BE2C (cell line): ENCODE results near the gene SLC52A1.

Experiments
- DNase-seq: peaks from one replicate; pipeline ENCODE4 v3.0.0-alpha.2; 2020
- H3K27me3 ChIP-seq: fragments of 250-450 bp; sonication (Bioruptor Pico); 2 replicates; pipeline ENCODE4 v1.5.1; 2020; ENCODE audit warnings: mild to moderate bottlenecking
- H3K36me3 ChIP-seq: fragments of 250-450 bp; sonication (Bioruptor Pico); 2 replicates; pipeline ENCODE4 v1.5.1; 2020; ENCODE audit warnings: mild to moderate bottlenecking
- H3K4me1 ChIP-seq: fragments of 250-450 bp; sonication (Bioruptor Pico); 2 replicates; pipeline ENCODE4 v1.5.1; 2020
- H3K4me3 ChIP-seq: 2 replicates; pipeline ENCODE4 v1.5.1; 2011; ENCODE audit warnings: low read depth, low read length
- H3K9me3 ChIP-seq: fragments of 250-450 bp; sonication (Bioruptor Pico); 2 replicates; pipeline ENCODE4 v1.5.1; 2020
- TF ChIP-seq, protein P1 (sequence below): IDR thresholded peaks from 2 replicates; pipeline ENCODE4 v1.5.1; 2012; ENCODE audit warnings: mild to moderate bottlenecking, low read depth, low read length

Gene SLC52A1

DNA sequence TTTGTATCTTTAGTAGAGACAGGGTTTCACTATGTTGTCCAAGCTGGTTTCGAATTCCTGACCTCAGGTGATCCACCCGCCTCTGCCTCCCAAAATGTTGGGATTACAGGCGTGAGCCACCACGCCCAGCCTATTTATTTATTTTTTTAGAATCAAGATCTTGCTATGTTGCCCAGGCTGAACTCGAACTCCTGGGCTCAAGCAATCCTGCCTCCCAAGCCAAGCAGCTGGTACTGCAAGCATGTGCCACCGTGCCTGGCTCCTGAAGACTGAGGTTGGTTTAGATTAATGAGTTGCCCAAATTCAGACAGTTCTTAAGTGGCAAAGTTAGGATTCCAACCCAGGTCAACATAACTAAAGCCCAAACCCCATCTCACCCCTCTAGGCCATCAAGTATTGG lies 7.9 kb downstream of the SLC52A1 start:
- Histone ChIP-seq H3K27me3 (no peaks in the 10 kb centered on the region), H3K4me1 (no peaks in the 10 kb centered on the region)
- TF ChIP-seq, protein P1, sequence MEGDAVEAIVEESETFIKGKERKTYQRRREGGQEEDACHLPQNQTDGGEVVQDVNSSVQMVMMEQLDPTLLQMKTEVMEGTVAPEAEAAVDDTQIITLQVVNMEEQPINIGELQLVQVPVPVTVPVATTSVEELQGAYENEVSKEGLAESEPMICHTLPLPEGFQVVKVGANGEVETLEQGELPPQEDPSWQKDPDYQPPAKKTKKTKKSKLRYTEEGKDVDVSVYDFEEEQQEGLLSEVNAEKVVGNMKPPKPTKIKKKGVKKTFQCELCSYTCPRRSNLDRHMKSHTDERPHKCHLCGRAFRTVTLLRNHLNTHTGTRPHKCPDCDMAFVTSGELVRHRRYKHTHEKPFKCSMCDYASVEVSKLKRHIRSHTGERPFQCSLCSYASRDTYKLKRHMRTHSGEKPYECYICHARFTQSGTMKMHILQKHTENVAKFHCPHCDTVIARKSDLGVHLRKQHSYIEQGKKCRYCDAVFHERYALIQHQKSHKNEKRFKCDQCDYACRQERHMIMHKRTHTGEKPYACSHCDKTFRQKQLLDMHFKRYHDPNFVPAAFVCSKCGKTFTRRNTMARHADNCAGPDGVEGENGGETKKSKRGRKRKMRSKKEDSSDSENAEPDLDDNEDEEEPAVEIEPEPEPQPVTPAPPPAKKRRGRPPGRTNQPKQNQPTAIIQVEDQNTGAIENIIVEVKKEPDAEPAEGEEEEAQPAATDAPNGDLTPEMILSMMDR: no peak

DNA sequence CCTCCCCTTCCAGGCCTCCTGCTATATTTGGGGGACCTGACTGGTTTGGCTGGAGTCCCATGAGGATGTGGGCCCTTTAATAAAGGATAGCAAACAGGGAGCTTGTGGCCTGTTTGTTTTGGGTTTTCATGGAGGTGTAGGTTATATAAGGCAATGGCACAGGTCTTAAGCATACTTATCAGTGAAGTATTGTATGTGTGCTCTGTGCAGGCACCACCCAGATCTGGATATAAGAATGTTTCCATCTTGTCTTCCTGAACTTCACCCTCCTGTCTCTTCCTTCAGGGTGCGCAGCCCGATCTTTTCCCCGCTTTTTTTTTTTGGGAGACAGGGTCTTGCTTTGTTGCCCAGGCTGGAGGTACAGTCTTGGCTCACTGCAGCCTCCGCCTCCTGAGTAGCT lies 10.6 kb downstream of the SLC52A1 start:
- TF ChIP-seq, protein P1: no peak
- DNase-seq: no peak
- H3K4me1 ChIP-seq: no peaks in the 10 kb centered on the region
- H3K27me3 ChIP-seq: no peaks in the 10 kb centered on the region
- H3K36me3 ChIP-seq: no peaks in the 10 kb centered on the region
- no peaks in the 10 kb centered on the region for H3K9me3 ChIP-seq
- H3K4me3 ChIP-seq: no peak overlapping the region

More for the DNA sequence above, 7.9 kb downstream of the SLC52A1 start:
- Histone ChIP-seq H3K36me3 (no peaks in the 10 kb centered on the region), H3K4me3 (no peak overlapping the region), H3K9me3 (no peaks in the 10 kb centered on the region)
- DNase-seq: no peak

DNA sequence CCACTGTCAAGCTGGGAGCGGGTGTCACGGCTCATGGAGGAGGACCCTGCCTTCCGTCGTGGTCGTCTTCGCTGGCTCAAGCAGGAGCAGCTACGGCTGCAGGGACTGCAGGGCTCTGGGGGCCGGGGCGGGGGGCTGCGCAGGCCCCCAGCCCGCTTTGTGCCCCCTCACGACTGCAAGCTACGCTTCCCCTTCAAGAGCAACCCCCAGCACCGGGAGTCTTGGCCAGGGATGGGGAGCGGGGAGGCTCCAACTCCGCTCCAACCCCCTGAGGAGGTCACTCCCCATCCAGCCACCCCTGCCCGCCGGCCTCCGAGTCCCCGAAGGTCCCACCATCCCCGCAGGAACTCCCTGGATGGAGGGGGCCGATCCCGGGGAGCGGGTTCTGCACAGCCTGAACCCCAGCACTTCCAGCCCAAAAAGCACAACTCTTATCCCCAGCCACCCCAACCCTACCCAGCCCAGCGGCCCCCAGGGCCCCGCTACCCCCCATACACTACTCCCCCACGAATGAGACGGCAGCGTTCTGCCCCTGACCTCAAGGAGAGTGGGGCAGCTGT lies 11.6 kb downstream of the SLC52A1 start:
- no peaks in the 10 kb centered on the region for H3K36me3 ChIP-seq
- no peaks in the 10 kb centered on the region for H3K27me3 ChIP-seq
- no peak overlapping the region for H3K4me3 ChIP-seq
- no peak for DNase-seq
- no peaks in the 10 kb centered on the region for H3K9me3 ChIP-seq
- TF ChIP-seq, protein P1: no peak
- H3K4me1 ChIP-seq: no peaks in the 10 kb centered on the region

DNA sequence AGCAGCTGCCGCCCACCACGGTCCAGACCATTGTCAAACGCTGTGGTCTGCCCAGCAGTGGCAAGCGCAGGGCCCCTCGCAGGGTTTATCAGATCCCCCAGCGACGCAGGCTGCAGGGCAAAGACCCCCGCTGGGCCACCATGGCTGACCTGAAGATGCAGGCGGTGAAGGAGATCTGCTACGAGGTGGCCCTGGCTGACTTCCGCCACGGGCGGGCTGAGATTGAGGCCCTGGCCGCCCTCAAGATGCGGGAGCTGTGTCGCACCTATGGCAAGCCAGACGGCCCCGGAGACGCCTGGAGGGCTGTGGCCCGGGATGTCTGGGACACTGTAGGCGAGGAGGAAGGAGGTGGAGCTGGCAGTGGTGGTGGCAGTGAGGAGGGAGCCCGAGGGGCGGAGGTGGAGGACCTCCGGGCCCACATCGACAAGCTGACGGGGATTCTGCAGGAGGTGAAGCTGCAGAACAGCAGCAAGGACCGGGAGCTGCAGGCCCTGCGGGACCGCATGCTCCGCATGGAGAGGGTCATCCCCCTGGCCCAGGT lies 13.0 kb downstream of the SLC52A1 start:
- DNase-seq: no peak
- Histone ChIP-seq H3K4me3 (no peak overlapping the region), H3K36me3 (no peaks in the 10 kb centered on the region), H3K9me3 (no peaks in the 10 kb centered on the region), H3K4me1 (no peaks in the 10 kb centered on the region), H3K27me3 (no peaks in the 10 kb centered on the region)
- TF ChIP-seq, protein P1: no peak

DNA sequence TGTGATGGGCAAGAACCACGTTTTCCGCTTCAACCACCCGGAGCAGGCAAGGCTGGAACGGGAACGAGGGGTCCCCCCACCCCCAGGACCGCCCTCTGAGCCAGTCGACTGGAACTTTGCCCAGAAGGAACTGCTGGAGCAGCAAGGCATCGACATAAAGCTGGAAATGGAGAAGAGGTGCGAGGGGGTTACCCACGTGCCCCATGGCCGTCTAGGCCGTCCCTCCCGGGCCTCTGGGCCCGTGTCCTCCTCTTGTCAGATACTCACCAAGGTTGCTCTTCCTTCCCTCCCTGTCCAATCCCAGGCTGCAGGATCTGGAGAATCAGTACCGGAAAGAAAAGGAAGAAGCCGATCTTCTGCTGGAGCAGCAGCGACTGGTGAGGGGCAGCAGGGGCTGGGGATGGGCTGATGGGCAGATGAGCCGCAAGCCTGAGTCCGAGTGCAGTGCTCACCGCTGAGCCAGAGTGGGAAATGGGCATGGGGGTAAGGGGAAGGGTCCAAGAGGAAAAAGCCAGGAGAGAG lies 14.7 kb downstream of the SLC52A1 start:
- Histone ChIP-seq H3K9me3 (no peaks in the 10 kb centered on the region), H3K27me3 (no peaks in the 10 kb centered on the region), H3K4me3 (no peak overlapping the region), H3K4me1 (no peaks in the 10 kb centered on the region), H3K36me3 (no peaks in the 10 kb centered on the region)
- DNase-seq: no peak
- TF ChIP-seq, protein P1: no peak

DNA sequence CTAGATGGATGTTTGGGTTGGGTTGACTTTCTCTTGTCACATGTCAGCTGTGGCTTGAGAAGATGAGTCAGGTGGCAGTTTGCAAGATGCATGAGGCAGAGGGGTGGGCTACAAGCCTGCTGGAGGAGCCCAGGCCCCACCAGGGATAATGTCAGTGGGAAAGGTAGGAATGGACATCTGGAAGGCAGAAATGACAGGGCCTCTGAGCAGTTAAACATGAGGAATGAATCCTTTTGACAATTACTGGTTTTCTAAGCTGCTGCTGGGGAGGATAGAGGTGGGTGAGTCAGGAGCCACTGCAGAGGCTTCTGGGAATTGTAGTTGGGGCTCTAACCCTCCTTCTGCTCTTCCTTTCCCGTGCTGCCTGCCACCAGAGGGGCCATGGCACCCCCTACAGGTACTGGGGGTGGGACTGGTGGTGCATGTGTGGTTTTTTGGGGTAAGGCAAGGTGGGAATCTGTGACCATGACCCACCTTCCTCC lies 15.7 kb downstream of the SLC52A1 start:
- no peaks in the 10 kb centered on the region for H3K9me3 ChIP-seq
- H3K36me3 ChIP-seq: no peaks in the 10 kb centered on the region
- H3K4me1 ChIP-seq: no peaks in the 10 kb centered on the region
- DNase-seq: no peak
- no peak overlapping the region for H3K4me3 ChIP-seq
- H3K27me3 ChIP-seq: no peaks in the 10 kb centered on the region
- TF ChIP-seq, protein P1: 0 out of 2 replicates have a peak, but pooled peaks have one; percentile 13
